Glomerular endothelial cell (primary cell): ENCODE results near the gene SORT1. TPM values are rescaled to one million over a fixed set of nuclear protein-coding genes. Genes with fewer than 3 reads are reported as not detected.
"Not testable (repeated sequence)": the region's sequence is repeated elsewhere in the genome, so short reads cannot be mapped to it uniquely, and the experiment has no call there.

Experiments
- DNase-seq: peaks from one replicate; pipeline ENCODE4 v3.0.0-alpha.2; 2011; ENCODE audit warnings: low read depth, low spot score; ENCODE audit errors: extremely low read depth
- total RNA-seq: library from RNA; depleted of rRNA; stranded (reverse); fragments of >200 nt; gene quantifications from 2 replicates; pipeline ENCODE4 v1.2.3, GENCODE V29; 2015

Gene SORT1
- total RNA-seq, 1 donor from 2014 or later = 55.9 TPM

- no peak for DNase-seq
Measured at GRCh38 chr1:109301874-109302273, 95.8 kb downstream of the SORT1 start.

GRCh38 chr1:109300650-109301151, 97.0 kb downstream of the SORT1 start:
- no peak for DNase-seq

- DNase-seq = no peak
Measured at GRCh38 chr1:109299558-109300343, 98.0 kb downstream of the SORT1 start.

GRCh38 chr1:109298666-109299557, 98.8 kb downstream of the SORT1 start:
- DNase-seq = no peak

- DNase-seq = no peak
Measured at GRCh38 chr1:109296782-109297181, 100.9 kb downstream of the SORT1 start.

- DNase-seq = no peak
Measured at GRCh38 chr1:109295712-109296415, 101.9 kb downstream of the SORT1 start.

GRCh38 chr1:109294481-109294880, 103.2 kb downstream of the SORT1 start:
- no peak for DNase-seq

- DNase-seq = no peak
Measured at GRCh38 chr1:109293026-109293425, 104.7 kb downstream of the SORT1 start.

- DNase-seq = no peak
Measured at GRCh38 chr1:109292364-109292763, 105.4 kb downstream of the SORT1 start.

GRCh38 chr1:109290998-109291397, 106.7 kb downstream of the SORT1 start:
- no peak for DNase-seq

- no peak for DNase-seq
Measured at GRCh38 chr1:109290137-109290536, 107.6 kb downstream of the SORT1 start.

- DNase-seq = not testable (repeated sequence)
Measured at GRCh38 chr1:109286762-109287161, 111.0 kb downstream of the SORT1 start.

- no peak for DNase-seq
Measured at GRCh38 chr1:109283748-109284600, 113.7 kb downstream of the SORT1 start.

- DNase-seq = peak; percentile 39
Measured at GRCh38 chr1:109282952-109283747, 114.6 kb downstream of the SORT1 start, which contains the start of gene PSRC1. Gene PSRC1 (minus strand): TSS chr1:109283145.

GRCh38 chr1:109282497-109282951, 115.2 kb downstream of the SORT1 start:
- no peak for DNase-seq

- no peak for DNase-seq
Measured at GRCh38 chr1:109281680-109282496, 115.8 kb downstream of the SORT1 start.

GRCh38 chr1:109280862-109281261, 116.9 kb downstream of the SORT1 start:
- DNase-seq = no peak

- no peak for DNase-seq
Measured at GRCh38 chr1:109279615-109280278, 118.0 kb downstream of the SORT1 start.
